RPMI7951 (cell line): ENCODE results near the gene ACTN4. TPM values are rescaled to one million over a fixed set of nuclear protein-coding genes. Genes with fewer than 3 reads are reported as not detected.
"Not testable (repeated sequence)": the region's sequence is repeated elsewhere in the genome, so short reads cannot be mapped to it uniquely, and the experiment has no call there.

Experiments used
- DNase-seq: peaks from one replicate; pipeline ENCODE4 v3.0.0-alpha.2; 2012; ENCODE audit warnings: low read depth
- total RNA-seq: library from RNA; depleted of rRNA; stranded (reverse); fragments of >200 nt; shearing (Covaris generic); gene quantifications from 2 replicates; pipeline ENCODE4 v1.2.3, GENCODE V29; 2014; rRNA removed

Gene ACTN4
- total RNA-seq, 1 experiment from 2014 or later = 306 TPM

- no peak for DNase-seq
Measured at GRCh38 chr19:38766276-38767047, 119.0 kb downstream of the ACTN4 start.

DNA sequence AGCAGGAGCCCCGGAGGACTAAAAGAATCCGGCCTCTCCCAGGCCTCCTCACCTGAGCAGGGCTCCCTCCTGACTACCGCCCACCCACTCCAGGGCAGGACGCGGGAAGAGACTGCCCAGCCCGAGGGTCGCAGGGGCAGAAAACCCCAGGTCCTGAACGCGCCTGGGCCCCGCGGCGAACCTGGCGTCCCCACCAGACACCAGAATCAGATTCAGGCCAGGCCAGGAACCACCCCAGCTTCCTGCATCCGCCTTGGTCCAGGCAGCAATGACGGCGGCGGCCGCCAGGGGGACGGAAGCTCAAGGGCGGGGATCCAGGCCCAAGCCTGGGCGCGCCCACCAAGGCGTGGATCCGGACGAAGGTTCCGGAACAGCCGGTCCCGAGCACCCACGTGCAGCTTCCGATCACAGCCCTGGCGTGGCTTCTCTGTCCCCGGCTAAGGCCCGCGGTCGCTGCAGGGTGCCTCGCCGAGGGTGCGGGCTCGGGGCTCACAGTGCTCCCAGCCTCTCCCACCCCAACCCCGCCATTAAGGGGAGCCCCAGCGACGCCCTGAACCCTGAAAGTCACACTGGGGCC lies 122.3 kb downstream of the ACTN4 start:
- peak; percentile 47 for DNase-seq

DNA sequence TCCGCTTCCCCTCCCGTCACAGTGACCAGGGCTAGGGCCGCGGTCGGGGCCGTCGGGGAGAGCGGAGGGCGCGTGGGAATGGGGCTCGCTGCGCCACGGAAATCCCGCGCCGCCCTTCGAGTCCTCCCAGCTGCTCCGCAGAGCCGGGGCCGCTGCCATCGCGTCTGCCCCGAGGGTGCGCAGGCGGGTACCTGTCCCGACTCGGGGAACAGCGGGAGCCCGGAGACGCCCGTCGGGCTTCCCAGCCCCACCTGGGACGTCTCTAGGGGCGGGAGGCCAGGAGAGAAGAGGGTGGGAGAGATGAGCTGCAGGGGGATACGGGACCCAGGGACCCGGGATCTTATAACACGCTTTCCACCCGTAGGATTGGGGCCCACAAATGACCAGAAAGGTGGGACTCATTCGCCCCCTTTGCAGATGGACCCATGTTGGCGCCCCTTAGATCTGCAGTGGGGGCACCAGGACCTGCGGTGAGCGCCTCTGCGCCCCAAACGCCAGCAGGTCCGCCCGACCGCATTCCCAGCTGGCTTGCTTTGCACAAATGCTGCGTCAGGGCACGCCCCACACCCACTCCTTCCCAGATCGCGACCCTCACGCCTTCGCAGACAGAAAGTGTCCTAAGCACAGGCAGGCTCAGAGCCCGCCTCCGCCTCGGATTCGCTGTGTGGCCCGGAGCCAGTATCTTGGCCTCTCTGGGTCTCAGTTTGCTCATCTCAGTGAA lies 122.9 kb downstream of the ACTN4 start:
- DNase-seq = not testable (repeated sequence)

GRCh38 chr19:38770949-38771275 lies 123.5 kb downstream of the ACTN4 start:
- not testable (repeated sequence) for DNase-seq

DNA sequence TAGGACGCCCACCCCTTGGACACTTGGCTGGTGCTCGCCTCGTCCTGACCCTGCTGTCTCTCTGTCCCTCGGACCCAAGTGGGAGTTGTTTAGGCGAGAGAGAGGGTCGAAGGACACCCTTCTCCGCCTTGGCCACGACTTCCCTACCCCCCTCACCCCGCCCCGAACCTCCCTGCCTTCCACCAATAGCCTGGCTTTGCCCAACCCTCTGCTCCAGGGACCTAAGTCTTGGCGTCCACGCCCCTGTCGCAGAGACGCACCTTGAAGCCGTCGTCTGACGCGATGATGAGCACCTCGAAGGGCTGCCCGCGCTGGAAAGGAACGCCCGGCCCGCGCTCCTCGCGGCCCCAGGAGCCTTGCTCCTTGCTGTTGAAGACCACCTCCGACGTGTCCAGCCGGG lies 124.1 kb downstream of the ACTN4 start:
- not testable (repeated sequence) for DNase-seq

DNA sequence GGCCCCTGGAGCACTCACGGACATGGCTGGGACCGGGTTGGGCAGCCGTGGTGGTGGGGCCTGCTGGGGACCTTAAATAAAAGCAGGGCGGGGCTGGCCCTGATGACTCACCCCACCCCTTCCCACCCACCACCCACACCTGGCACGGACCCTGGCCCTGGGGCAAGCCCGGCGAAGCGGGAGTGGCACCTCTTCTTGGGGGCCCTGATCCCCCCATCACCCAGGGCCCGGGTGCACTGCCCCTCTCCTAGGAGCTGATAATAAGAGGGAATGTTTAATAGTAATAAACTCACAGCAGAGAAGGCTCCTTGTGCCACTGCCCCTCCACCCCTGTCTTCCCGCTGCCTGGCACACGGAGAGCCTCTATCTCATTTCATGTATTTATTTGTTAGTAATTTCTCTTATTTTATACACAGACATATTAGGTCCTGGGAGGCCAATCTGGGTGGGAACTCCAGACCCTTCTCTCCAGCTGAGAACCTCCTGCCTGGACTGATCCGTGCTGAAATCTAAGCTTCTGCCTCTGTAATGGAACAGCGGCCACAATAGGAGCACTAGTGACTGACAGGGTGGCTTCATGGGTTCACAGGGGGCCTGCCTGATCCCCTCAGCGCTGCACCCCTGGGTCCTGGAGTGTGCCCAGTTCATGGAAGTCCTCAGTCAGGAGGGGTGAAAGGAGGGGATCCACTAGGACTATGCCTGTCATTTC lies 126.2 kb downstream of the ACTN4 start, which contains the start of gene LGALS7:
Gene LGALS7, minus strand, starts transcription at position 49 of the 709 bp plus-strand sequence. Its CDS starts 25 bp downstream, at position 24.
- DNase-seq = no peak

DNA sequence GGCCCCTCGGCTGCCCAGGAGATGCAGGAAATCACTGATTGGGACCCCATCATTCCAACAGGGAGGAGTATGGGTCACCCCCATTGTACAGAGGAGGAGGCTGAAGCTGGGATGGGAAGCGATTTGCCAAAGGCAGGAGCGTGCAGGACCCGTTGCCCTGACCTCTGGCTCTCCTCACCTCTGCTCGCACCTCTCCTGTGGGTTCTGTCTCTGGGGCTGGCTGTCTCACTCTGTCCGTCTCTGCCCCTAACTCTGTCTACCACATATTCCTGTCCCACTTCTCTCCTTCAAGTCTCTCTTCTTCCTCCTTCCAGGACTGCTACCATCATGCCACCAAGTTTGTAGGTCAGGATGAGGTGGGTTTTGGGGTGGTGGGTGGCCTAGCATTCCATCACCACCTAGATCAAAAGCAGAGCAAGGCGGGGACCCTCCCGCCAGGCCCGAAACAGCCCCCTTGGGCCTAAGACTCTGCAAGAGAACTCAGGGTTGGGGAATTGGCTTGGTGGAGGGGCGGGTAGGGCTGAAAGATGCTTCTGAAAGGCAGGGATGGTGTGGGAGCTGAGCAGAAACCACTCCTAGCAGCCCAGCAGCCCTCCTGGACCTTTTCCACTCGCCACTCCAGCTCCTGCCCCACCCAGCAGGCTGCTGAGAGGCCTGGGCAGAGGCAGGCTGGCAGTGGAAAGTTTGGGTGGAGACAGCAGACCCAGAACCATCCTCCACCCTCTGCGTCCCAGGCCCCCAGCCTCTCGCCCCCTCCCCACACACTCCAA lies 126.9 kb downstream of the ACTN4 start:
- DNase-seq = no peak

DNA sequence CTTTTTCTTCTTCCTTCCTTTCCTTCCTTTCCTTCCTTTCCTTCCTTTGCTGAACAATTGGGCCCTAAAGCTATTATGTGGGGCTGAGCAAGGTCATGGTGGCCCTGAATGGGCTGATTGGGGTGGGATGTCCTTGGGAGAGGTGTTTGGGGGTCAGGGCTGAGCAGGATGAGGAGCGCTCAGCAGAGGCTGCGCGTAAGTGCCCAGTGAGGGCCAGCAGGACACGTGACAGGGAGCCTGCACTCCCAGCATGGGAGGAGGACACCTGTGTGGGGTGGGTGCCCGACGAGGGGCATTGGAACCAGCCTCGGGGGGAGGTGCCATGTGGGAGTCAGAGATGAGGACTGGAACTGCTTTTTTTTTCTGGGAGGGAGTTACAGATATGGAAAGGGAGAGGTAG lies 131.3 kb downstream of the ACTN4 start:
- no peak for DNase-seq

GRCh38 chr19:38780443-38780842 lies 133.0 kb downstream of the ACTN4 start:
- DNase-seq = no peak

DNA sequence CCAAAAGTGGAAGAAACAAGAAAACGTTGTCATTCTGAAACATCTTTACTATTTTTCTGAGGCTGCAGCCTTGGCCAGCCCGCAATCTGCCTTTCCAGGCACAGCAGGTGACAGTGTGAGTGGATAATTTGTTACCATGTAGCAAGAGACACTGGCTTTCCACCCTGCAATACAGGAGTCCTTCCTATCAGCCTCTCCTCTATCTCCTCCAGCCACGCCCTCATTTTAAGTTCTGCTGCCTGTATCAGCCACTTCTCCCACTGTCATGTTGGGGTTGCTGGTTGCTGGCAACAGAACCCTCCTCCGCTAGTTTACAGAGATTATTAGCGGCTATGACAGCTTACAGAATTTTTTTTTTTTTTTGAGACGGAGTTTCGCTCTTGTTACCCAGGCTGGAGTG lies 133.6 kb downstream of the ACTN4 start:
- DNase-seq = no peak

Other genes starting within 250 kb of the ACTN4 start
- 8.7 and 14.6 TPM in 2 replicates for gene FAM98C, start 244.6 kb upstream of the ACTN4 start, total RNA-seq
- gene RASGRP4, start 221.4 kb upstream of the ACTN4 start, total RNA-seq = not detected in 2 replicates
- under 0.01 TPM in 1 of 2 replicates, not detected in the other for gene RYR1, start 214.0 kb upstream of the ACTN4 start, total RNA-seq
- gene MAP4K1, start 29.7 kb upstream of the ACTN4 start, total RNA-seq = 0.39 TPM in 1 of 2 replicates, not detected in the other
- 689 and 728 TPM in 2 replicates for gene EIF3K, start 28.5 kb upstream of the ACTN4 start, total RNA-seq
- not detected in 2 replicates for gene CAPN12, start 96.8 kb downstream of the ACTN4 start, total RNA-seq
- gene LGALS7, start 125.9 kb downstream of the ACTN4 start, total RNA-seq = not detected in 2 replicates
- not detected in 2 replicates for gene LGALS7B, start 141.6 kb downstream of the ACTN4 start, total RNA-seq
- gene LGALS4, start 165.3 kb downstream of the ACTN4 start, total RNA-seq = not detected in 2 replicates
- 34.5 and 40.8 TPM in 2 replicates for gene ECH1, start 184.1 kb downstream of the ACTN4 start, total RNA-seq
- 229 and 286 TPM in 2 replicates for gene HNRNPL, start 202.3 kb downstream of the ACTN4 start, total RNA-seq
- 4.6 and 5.1 TPM in 2 replicates for gene RINL, start 230.6 kb downstream of the ACTN4 start, total RNA-seq